Upper lobe of right lung (tissue), 1 donor: ENCODE results near the gene CABP2. TPM values are rescaled to one million over a fixed set of nuclear protein-coding genes. Genes with fewer than 3 reads are reported as not detected.
A peak's percentile ranks its signal among the peaks of the same experiment; 100 is the strongest.

Source experiments
- ATAC-seq: fragments of 200-7000 bp; cut with Tn5 transposase; one replicate; pipeline ENCODE4 v1.9.1; 2020; ENCODE audit warnings: mild to moderate bottlenecking, moderate library complexity
- DNase-seq: peaks from one replicate; pipeline ENCODE4 v3.0.0-alpha.2; 2020
- H3K27ac ChIP-seq: fragments of 200-600 bp; one replicate; pipeline ENCODE4 v1.8.0; 2022
- H3K27me3 ChIP-seq: fragments of 200-600 bp; one replicate; pipeline ENCODE4 v1.8.0; 2022; ENCODE audit warnings: mild to moderate bottlenecking
- H3K36me3 ChIP-seq: fragments of 200-600 bp; one replicate; pipeline ENCODE4 v1.8.0; 2022
- H3K4me1 ChIP-seq: fragments of 200-600 bp; one replicate; pipeline ENCODE4 v1.8.0; 2022
- H3K4me3 ChIP-seq: fragments of 200-600 bp; one replicate; pipeline ENCODE4 v1.8.0; 2022; ENCODE audit warnings: mild to moderate bottlenecking
- H3K9me3 ChIP-seq: fragments of 200-600 bp; one replicate; pipeline ENCODE4 v1.8.0; 2022
- CTCF ChIP-seq: fragments of 200-600 bp; IDR thresholded peaks from one replicate; pipeline ENCODE4 v1.8.0; 2022; ENCODE audit warnings: antibody characterized with exemption
- intact Hi-C: fragments of 100-400 bp; cut with DNase I; formaldehyde crosslinking; loops from one replicate; pipeline ENCODE4 v1.11.0; 2022
- total RNA-seq: library from RNA; stranded (reverse); fragmentation: NEBNext Ultra II Directional; extraction: Animal tissue kit (Norgen Biotek cat#: 25700); gene quantifications from one replicate; pipeline ENCODE4 v1.2.1, GENCODE V29; 2021
- donor health status: DM: no; HTN: yes; CAD: no; lungs with severe emphysema.

Gene CABP2
- total RNA-seq, 1 donor from 2014 or later = not detected

GRCh38 chr11:67504005-67504949, 19.0 kb downstream of the CABP2 start:
- intact Hi-C loops = loop anchor here (10.0 kb wide), 1 partner anchor 99 kb away; the partner anchor contains the start of genes PPP1CA and TBC1D10C
- DNase-seq = no peak
- Histone ChIP-seq H3K9me3 (no peaks in the 10 kb centered on the region), H3K4me1 (peaks cover 35% of the 10 kb centered on the region), H3K36me3 (peaks cover 7% of the 10 kb centered on the region), H3K4me3 (peak overlapping the region; percentile 87), H3K27me3 (no peaks in the 10 kb centered on the region), H3K27ac (peak overlapping the region; percentile 98)
- TF ChIP-seq CTCF = no peak
- no peak for ATAC-seq

- Histone ChIP-seq H3K27me3 (no peaks in the 10 kb centered on the region), H3K36me3 (peaks cover 7% of the 10 kb centered on the region), H3K4me3 (peak overlapping the region; percentile 87), H3K4me1 (peaks cover 29% of the 10 kb centered on the region), H3K27ac (no peak overlapping the region), H3K9me3 (no peaks in the 10 kb centered on the region)
- TF ChIP-seq CTCF = no peak
- no peak for DNase-seq
- intact Hi-C loops = loop anchor here (10.0 kb wide), 1 partner anchor 99 kb away; the partner anchor contains the start of genes PPP1CA and TBC1D10C
- ATAC-seq = no peak
These were observed 19.9 kb downstream of the CABP2 start for GRCh38 chr11:67503119-67504004.

DNA sequence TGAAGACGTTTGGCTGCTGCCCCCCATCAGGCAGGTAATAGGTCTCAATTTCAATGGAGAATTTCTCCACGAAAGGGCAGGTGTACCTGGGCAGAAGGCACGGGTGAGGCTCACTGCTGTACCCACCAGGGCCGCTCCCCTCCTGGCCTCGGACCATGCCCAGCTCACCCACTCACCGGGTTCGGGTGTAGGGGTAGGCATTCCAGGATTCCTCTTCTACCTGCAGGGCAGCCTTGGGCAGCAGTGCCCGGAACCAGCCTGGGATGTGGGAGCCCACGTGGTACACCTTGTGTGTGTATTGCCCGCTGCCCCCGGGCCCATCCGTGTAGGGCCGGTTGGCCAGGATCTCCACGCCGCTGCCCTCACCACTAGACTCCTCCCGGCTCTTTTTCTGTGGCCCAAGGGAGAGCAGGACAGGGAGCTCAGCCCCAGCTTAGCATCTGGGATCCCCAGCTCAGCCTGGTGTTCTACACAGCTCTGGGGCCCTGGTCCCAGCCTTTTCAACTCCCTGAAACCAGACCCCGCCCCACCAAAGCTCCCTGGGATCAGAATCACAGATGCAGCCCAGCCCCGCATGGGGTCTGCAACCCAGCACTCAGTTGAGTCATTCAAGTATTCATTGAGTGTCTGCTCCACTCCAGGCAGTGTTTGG, 20.8 kb downstream of the CABP2 start:
- no peak overlapping the region for H3K4me3 ChIP-seq
- TF ChIP-seq CTCF = no peak
- H3K9me3 ChIP-seq = no peaks in the 10 kb centered on the region
- ATAC-seq (no peak), DNase-seq (no peak)
- intact Hi-C loops = loop anchor here (10.0 kb wide), 1 partner anchor 98 kb away; the partner anchor contains the start of genes PPP1CA and TBC1D10C
- peaks cover 9% of the 10 kb centered on the region for H3K36me3 ChIP-seq
- H3K27me3 ChIP-seq = no peaks in the 10 kb centered on the region
- H3K27ac ChIP-seq = no peak overlapping the region
- H3K4me1 ChIP-seq = peaks cover 29% of the 10 kb centered on the region

GRCh38 chr11:67501854-67502253, 21.4 kb downstream of the CABP2 start:
- TF ChIP-seq CTCF = no peak
- intact Hi-C loops = loop anchor here (10.0 kb wide), 1 partner anchor 97 kb away; the partner anchor contains the start of genes PPP1CA and TBC1D10C
- ATAC-seq = no peak

More at GRCh38 chr11:67501854-67502253, 21.4 kb downstream of the CABP2 start:
- H3K27me3 ChIP-seq = no peaks in the 10 kb centered on the region
- H3K36me3 ChIP-seq = peaks cover 9% of the 10 kb centered on the region
- no peak overlapping the region for H3K4me3 ChIP-seq
- no peak for DNase-seq
- peaks cover 23% of the 10 kb centered on the region for H3K4me1 ChIP-seq
- no peaks in the 10 kb centered on the region for H3K9me3 ChIP-seq
- no peak overlapping the region for H3K27ac ChIP-seq
